ENCODE data around the gene RFPL2.
A peak's percentile ranks its signal among the peaks of the same experiment; 100 is the strongest.

The RFPL2 gene

GRCh38 chr22:32204856-32205722 lies at the start of gene RFPL2:
TSS of gene RFPL2 (minus strand) at chr22:32205073. CDS start at chr22:32202451, 2,622 bp downstream.
- peak; percentile 80 for DNase-seq

GRCh38 chr22:32249231-32249630 lies 44.4 kb upstream of the RFPL2 start:
- DNase-seq, result no peak

- DNase-seq, result no peak
Observed at GRCh38 chr22:32248276-32248675, 43.4 kb upstream of the RFPL2 start.

GRCh38 chr22:32246166-32246565 lies 41.3 kb upstream of the RFPL2 start:
- DNase-seq, result no peak

- DNase-seq, result no peak
Observed at GRCh38 chr22:32245042-32245441, 40.2 kb upstream of the RFPL2 start.

GRCh38 chr22:32244547-32244946 lies 39.7 kb upstream of the RFPL2 start:
- no peak for DNase-seq

- DNase-seq, result no peak
Observed at GRCh38 chr22:32240461-32240860, 35.6 kb upstream of the RFPL2 start.

GRCh38 chr22:32237906-32238305 lies 33.0 kb upstream of the RFPL2 start:
- DNase-seq, result peak; percentile 79

GRCh38 chr22:32236970-32237369 lies 32.1 kb upstream of the RFPL2 start:
- DNase-seq, result no peak

- no peak for DNase-seq
Observed at GRCh38 chr22:32233091-32233490, 28.2 kb upstream of the RFPL2 start.

GRCh38 chr22:32232191-32232830 lies 27.4 kb upstream of the RFPL2 start:
- DNase-seq, result no peak

- DNase-seq, result no peak
Observed at GRCh38 chr22:32226326-32227104, 21.6 kb upstream of the RFPL2 start.

- no peak for DNase-seq
Observed at GRCh38 chr22:32222991-32223390, 18.1 kb upstream of the RFPL2 start.

- DNase-seq, result no peak
Observed at GRCh38 chr22:32219026-32219425, 14.2 kb upstream of the RFPL2 start.

- no peak for DNase-seq
Observed at GRCh38 chr22:32218470-32218869, 13.6 kb upstream of the RFPL2 start.

GRCh38 chr22:32217465-32217864 lies 12.6 kb upstream of the RFPL2 start:
- no peak for DNase-seq

GRCh38 chr22:32216911-32217310 lies 12.0 kb upstream of the RFPL2 start:
- DNase-seq, result no peak

GRCh38 chr22:32211011-32211410 lies 6.1 kb upstream of the RFPL2 start:
- DNase-seq, result no peak

- DNase-seq, result no peak
Observed at GRCh38 chr22:32208681-32209080, 3.8 kb upstream of the RFPL2 start.

- no peak for DNase-seq
Observed at GRCh38 chr22:32207971-32208480, 3.2 kb upstream of the RFPL2 start.

GRCh38 chr22:32206774-32207758 lies 2.2 kb upstream of the RFPL2 start:
- DNase-seq, result peak; percentile 27

Measured in NCI-H2029 (cell line).